GM19438 (cell line): ENCODE data around the gene RPGRIP1L.

Source experiments
- ATAC-seq: cut with Tn5 transposase; IDR thresholded peaks from one replicate; pipeline ENCODE4 v1.9.1; 2021; ENCODE audit warnings: low read depth; ENCODE audit not compliant: unreplicated experiment

RPGRIP1L gene

GRCh38 chr16:53664724-53665345 is 38.8 kb downstream of the RPGRIP1L start:
- ATAC-seq = peak; percentile 64

- ATAC-seq = no peak
Measured at GRCh38 chr16:53662072-53662471, 41.6 kb downstream of the RPGRIP1L start.

- ATAC-seq = no peak
Measured at GRCh38 chr16:53654946-53655345, 48.7 kb downstream of the RPGRIP1L start.

GRCh38 chr16:53651357-53651756 is 52.3 kb downstream of the RPGRIP1L start:
- ATAC-seq = no peak

- ATAC-seq = no peak
Measured at GRCh38 chr16:53646506-53646905, 57.2 kb downstream of the RPGRIP1L start.

- ATAC-seq = no peak
Measured at GRCh38 chr16:53643474-53643873, 60.2 kb downstream of the RPGRIP1L start.

- no peak for ATAC-seq
Measured at GRCh38 chr16:53642094-53642493, 61.6 kb downstream of the RPGRIP1L start.

- no peak for ATAC-seq
Measured at GRCh38 chr16:53636978-53637377, 66.7 kb downstream of the RPGRIP1L start.

GRCh38 chr16:53632526-53632925 is 71.1 kb downstream of the RPGRIP1L start:
- no peak for ATAC-seq

GRCh38 chr16:53631236-53632025 is 72.2 kb downstream of the RPGRIP1L start:
- no peak for ATAC-seq

- ATAC-seq = no peak
Measured at GRCh38 chr16:53629607-53630312, 73.9 kb downstream of the RPGRIP1L start.

GRCh38 chr16:53629151-53629550 is 74.5 kb downstream of the RPGRIP1L start:
- no peak for ATAC-seq

- ATAC-seq = no peak
Measured at GRCh38 chr16:53626811-53627210, 76.8 kb downstream of the RPGRIP1L start.

- ATAC-seq = no peak
Measured at GRCh38 chr16:53626161-53626560, 77.5 kb downstream of the RPGRIP1L start.

GRCh38 chr16:53625221-53625620 is 78.4 kb downstream of the RPGRIP1L start:
- no peak for ATAC-seq

GRCh38 chr16:53622315-53622714 is 81.3 kb downstream of the RPGRIP1L start:
- ATAC-seq = no peak

GRCh38 chr16:53620476-53620875 is 83.2 kb downstream of the RPGRIP1L start:
- ATAC-seq = no peak

GRCh38 chr16:53619235-53619634 is 84.4 kb downstream of the RPGRIP1L start:
- ATAC-seq = no peak

GRCh38 chr16:53614346-53614745 is 89.3 kb downstream of the RPGRIP1L start:
- no peak for ATAC-seq

GRCh38 chr16:53612003-53612402 is 91.7 kb downstream of the RPGRIP1L start:
- ATAC-seq = no peak

- no peak for ATAC-seq
Measured at GRCh38 chr16:53611179-53611696, 92.4 kb downstream of the RPGRIP1L start.
